Activated naive CD8-positive, alpha-beta T cell treated with anti-CD3 and anti-CD28 coated beads, Interleukin-2, amount 50 U/mL, for 24 hours (primary cell): Measurements from ENCODE around the gene DMAC2L.

Experiments
- ATAC-seq: fragments of 150-1000 bp; cut with Tn5 transposase; one replicate; pipeline ENCODE4 v1.10.0; 2021
- DNase-seq: peaks from one replicate; pipeline ENCODE4 v3.0.0; 2021
- H3K27ac Mint-ChIP-seq: one replicate; pipeline ENCODE4 v1.8.0; 2021; ENCODE audit warnings: mild to moderate bottlenecking, mixed read lengths
- H3K27me3 Mint-ChIP-seq: one replicate; pipeline ENCODE4 v1.8.0; 2021; ENCODE audit warnings: mixed read lengths
- H3K36me3 Mint-ChIP-seq: one replicate; pipeline ENCODE4 v1.8.0; 2021; ENCODE audit warnings: low read depth, mixed read lengths
- H3K4me1 Mint-ChIP-seq: one replicate; pipeline ENCODE4 v1.8.0; 2021; ENCODE audit warnings: mixed read lengths
- H3K4me3 Mint-ChIP-seq: one replicate; pipeline ENCODE4 v1.8.0; 2021; ENCODE audit warnings: mild to moderate bottlenecking, moderate library complexity, mixed read lengths
- H3K9me3 Mint-ChIP-seq: one replicate; pipeline ENCODE4 v1.8.0; 2021; ENCODE audit warnings: mixed read lengths

The DMAC2L gene

DNA sequence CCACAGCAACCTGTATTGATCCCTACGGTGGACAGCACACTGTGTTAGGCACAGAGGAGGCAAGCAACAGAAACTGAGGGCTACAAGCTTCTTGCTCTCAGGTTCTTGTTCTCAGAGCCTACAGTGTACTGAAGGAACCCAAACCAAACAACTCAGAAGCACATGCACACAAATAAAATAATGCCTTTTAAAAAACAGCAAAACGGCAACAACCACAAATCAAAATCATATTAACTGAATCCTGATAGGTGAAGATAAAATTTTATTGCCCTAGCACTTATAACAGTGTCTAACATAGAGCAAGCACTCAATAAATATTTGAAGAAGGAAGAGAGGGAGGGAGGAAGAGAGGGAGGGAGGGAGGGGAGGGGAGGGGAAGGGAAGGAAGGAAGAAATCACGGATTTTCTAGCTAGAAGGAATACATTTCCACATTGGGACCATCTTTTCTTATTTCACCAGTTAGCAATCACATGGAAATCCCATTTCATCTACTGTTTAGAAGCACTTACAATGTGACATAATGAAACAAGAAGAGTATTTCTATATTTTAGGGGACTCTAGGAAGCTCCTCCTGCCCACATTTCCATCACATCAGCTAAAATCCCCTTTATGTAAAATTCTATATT is 27.2 kb downstream of the DMAC2L start:
- Mint-ChIP-seq H3K4me3 (no peak overlapping the region), H3K27me3 (no peaks in the 10 kb centered on the region), H3K36me3 (no peaks in the 10 kb centered on the region), H3K27ac (no peak overlapping the region), H3K4me1 (peaks cover 33% of the 10 kb centered on the region), H3K9me3 (no peaks in the 10 kb centered on the region)
- DNase-seq (no peak), ATAC-seq (no peak)

GRCh38 chr14:50340045-50340444 is 27.9 kb downstream of the DMAC2L start:
- Mint-ChIP-seq H3K9me3 (no peaks in the 10 kb centered on the region), H3K36me3 (peaks cover 1% of the 10 kb centered on the region), H3K4me3 (no peak overlapping the region), H3K4me1 (peaks cover 39% of the 10 kb centered on the region), H3K27ac (no peak overlapping the region), H3K27me3 (no peaks in the 10 kb centered on the region)
- ATAC-seq (no peak), DNase-seq (no peak)

GRCh38 chr14:50340963-50341362 is 28.8 kb downstream of the DMAC2L start:
- Mint-ChIP-seq H3K4me3 (no peak overlapping the region), H3K9me3 (no peaks in the 10 kb centered on the region), H3K36me3 (peaks cover 1% of the 10 kb centered on the region), H3K4me1 (peaks cover 36% of the 10 kb centered on the region), H3K27ac (no peak overlapping the region), H3K27me3 (no peaks in the 10 kb centered on the region)
- peak; percentile 20 for DNase-seq
- ATAC-seq, result no peak

- ATAC-seq (no peak), DNase-seq (peak; percentile 53)
- peak overlapping the region; percentile 20 for H3K27ac Mint-ChIP-seq
- H3K36me3 Mint-ChIP-seq, result peaks cover 1% of the 10 kb centered on the region
- H3K9me3 Mint-ChIP-seq, result no peaks in the 10 kb centered on the region
- peaks cover 30% of the 10 kb centered on the region for H3K4me1 Mint-ChIP-seq
- H3K27me3 Mint-ChIP-seq, result no peaks in the 10 kb centered on the region
- no peak overlapping the region for H3K4me3 Mint-ChIP-seq
These were observed 30.3 kb downstream of the DMAC2L start for GRCh38 chr14:50342221-50343078.

GRCh38 chr14:50343434-50343833 is 31.3 kb downstream of the DMAC2L start:
- ATAC-seq (no peak), DNase-seq (no peak)
- no peaks in the 10 kb centered on the region for H3K9me3 Mint-ChIP-seq
- peaks cover 31% of the 10 kb centered on the region for H3K4me1 Mint-ChIP-seq
- H3K27me3 Mint-ChIP-seq, result no peaks in the 10 kb centered on the region
- H3K36me3 Mint-ChIP-seq, result peaks cover 1% of the 10 kb centered on the region
- no peak overlapping the region for H3K27ac Mint-ChIP-seq
- no peak overlapping the region for H3K4me3 Mint-ChIP-seq

GRCh38 chr14:50344116-50344775 is 32.1 kb downstream of the DMAC2L start:
- DNase-seq (peak; percentile 73), ATAC-seq (peak; percentile 99)
- peaks cover 1% of the 10 kb centered on the region for H3K36me3 Mint-ChIP-seq
- H3K4me1 Mint-ChIP-seq, result peaks cover 31% of the 10 kb centered on the region
- H3K4me3 Mint-ChIP-seq, result no peak overlapping the region
- peak overlapping the region; percentile 53 for H3K27ac Mint-ChIP-seq
- no peaks in the 10 kb centered on the region for H3K27me3 Mint-ChIP-seq
- no peaks in the 10 kb centered on the region for H3K9me3 Mint-ChIP-seq

- H3K4me1 Mint-ChIP-seq, result peaks cover 31% of the 10 kb centered on the region
- DNase-seq (no peak), ATAC-seq (no peak)
- H3K9me3 Mint-ChIP-seq, result no peaks in the 10 kb centered on the region
- no peaks in the 10 kb centered on the region for H3K27me3 Mint-ChIP-seq
- H3K36me3 Mint-ChIP-seq, result peaks cover 1% of the 10 kb centered on the region
- H3K4me3 Mint-ChIP-seq, result no peak overlapping the region
- H3K27ac Mint-ChIP-seq, result no peak overlapping the region
These were observed 32.9 kb downstream of the DMAC2L start for GRCh38 chr14:50344876-50345563.

- H3K4me3 Mint-ChIP-seq, result no peak overlapping the region
- no peaks in the 10 kb centered on the region for H3K27me3 Mint-ChIP-seq
- peaks cover 1% of the 10 kb centered on the region for H3K36me3 Mint-ChIP-seq
- no peak for ATAC-seq
- DNase-seq, result no peak
- no peak overlapping the region for H3K27ac Mint-ChIP-seq
- H3K9me3 Mint-ChIP-seq, result no peaks in the 10 kb centered on the region
- H3K4me1 Mint-ChIP-seq, result peaks cover 31% of the 10 kb centered on the region
These were observed 33.8 kb downstream of the DMAC2L start for GRCh38 chr14:50345846-50346422.

DNA sequence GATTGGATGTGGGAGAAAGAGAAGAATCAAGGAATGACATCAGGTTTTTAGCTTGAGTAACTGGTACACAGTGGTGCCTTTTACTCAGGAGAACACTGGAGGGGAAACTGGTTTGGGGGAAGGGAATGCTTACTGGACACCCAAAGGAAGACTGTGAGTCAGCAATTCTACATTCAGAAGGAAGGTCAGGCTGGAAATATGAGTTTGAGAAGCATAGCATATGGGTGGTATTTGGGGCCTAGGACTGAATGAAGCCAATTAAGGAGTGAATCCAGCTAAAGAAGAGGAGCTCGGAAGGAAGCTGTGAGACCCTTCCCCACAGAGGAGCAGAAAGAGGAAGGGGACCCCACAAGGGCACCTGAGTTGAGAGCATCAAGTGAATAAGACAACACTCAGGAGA is 35.4 kb downstream of the DMAC2L start:
- H3K27me3 Mint-ChIP-seq, result no peaks in the 10 kb centered on the region
- peaks cover 28% of the 10 kb centered on the region for H3K4me1 Mint-ChIP-seq
- H3K36me3 Mint-ChIP-seq, result peaks cover 1% of the 10 kb centered on the region
- no peak overlapping the region for H3K27ac Mint-ChIP-seq
- no peak overlapping the region for H3K4me3 Mint-ChIP-seq
- H3K9me3 Mint-ChIP-seq, result no peaks in the 10 kb centered on the region
- no peak for DNase-seq
- no peak for ATAC-seq

GRCh38 chr14:50348933-50349332 is 36.8 kb downstream of the DMAC2L start:
- Mint-ChIP-seq H3K4me3 (no peak overlapping the region), H3K27me3 (no peaks in the 10 kb centered on the region), H3K9me3 (no peaks in the 10 kb centered on the region), H3K27ac (no peak overlapping the region), H3K4me1 (peaks cover 14% of the 10 kb centered on the region), H3K36me3 (peaks cover 1% of the 10 kb centered on the region)
- no peak for DNase-seq
- no peak for ATAC-seq

DNA sequence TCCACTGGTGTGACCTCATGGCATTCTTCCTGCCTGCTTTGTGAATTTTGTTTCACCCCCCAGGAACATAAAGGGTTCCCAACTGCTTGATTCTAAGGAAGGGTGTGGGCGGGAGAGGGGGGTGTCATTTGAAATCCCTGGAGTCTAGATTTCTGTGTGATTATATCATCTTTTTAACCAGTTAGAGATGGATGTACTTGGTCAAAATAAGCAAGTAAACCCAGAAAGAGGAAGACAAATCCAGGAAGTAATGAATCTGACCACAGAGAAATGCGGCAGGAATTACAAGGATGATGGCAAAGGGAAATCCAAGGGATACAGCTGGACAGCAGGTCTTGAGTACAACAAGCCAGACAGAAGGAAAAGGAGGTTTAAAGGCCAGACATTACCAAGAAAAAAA is 38.9 kb downstream of the DMAC2L start:
- Mint-ChIP-seq H3K36me3 (no peaks in the 10 kb centered on the region), H3K27ac (no peak overlapping the region), H3K9me3 (no peaks in the 10 kb centered on the region), H3K4me3 (no peak overlapping the region), H3K27me3 (no peaks in the 10 kb centered on the region), H3K4me1 (peaks cover 6% of the 10 kb centered on the region)
- DNase-seq, result no peak
- ATAC-seq, result no peak

DNA sequence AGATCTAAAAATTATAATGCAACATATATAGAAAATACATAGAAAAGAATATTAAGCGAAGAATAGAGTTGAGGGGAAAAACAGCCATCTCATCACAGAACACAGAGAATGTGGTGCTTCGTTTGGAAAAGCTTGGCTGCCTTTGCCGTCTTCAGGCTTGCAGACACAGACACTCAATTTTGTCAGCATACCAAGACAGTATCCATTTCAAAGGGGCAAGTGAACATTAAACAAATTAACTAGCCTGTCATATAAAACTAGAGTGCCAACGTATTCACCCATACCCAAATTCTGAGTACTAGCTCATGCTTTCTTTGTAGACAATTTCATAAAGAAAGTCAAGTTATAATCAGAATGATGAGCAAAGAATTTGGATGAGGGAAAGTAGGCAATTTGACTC is 40.5 kb downstream of the DMAC2L start:
- Mint-ChIP-seq H3K4me1 (peaks cover 4% of the 10 kb centered on the region), H3K36me3 (peaks cover 9% of the 10 kb centered on the region), H3K27me3 (no peaks in the 10 kb centered on the region), H3K27ac (no peak overlapping the region), H3K4me3 (no peak overlapping the region), H3K9me3 (no peaks in the 10 kb centered on the region)
- DNase-seq, result no peak
- no peak for ATAC-seq

DNA sequence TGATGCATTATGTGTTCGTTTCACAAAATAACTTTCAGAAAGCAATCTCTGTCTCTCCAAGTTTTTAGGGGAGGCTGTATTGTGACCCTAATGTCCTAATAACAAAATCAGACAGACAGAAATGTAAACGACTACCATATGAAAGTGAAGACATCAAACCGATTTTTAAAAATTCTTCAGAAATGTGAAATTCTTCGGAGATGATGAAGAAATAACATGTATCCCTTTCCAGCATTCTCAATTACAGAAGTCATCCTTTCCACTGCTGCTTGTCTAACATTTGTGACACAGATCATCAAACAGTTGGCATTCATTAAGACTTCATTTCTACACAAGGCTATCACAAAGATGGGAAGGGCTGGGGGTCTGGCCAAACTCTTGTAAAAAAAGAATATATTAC is 41.0 kb downstream of the DMAC2L start:
- Mint-ChIP-seq H3K9me3 (no peaks in the 10 kb centered on the region), H3K27ac (no peak overlapping the region), H3K4me3 (no peak overlapping the region), H3K27me3 (no peaks in the 10 kb centered on the region), H3K36me3 (peaks cover 10% of the 10 kb centered on the region), H3K4me1 (peaks cover 4% of the 10 kb centered on the region)
- DNase-seq (no peak), ATAC-seq (no peak)

GRCh38 chr14:50354527-50354926 is 42.4 kb downstream of the DMAC2L start:
- Mint-ChIP-seq H3K9me3 (no peaks in the 10 kb centered on the region), H3K27me3 (no peaks in the 10 kb centered on the region), H3K36me3 (peaks cover 13% of the 10 kb centered on the region)

More at GRCh38 chr14:50354527-50354926, 42.4 kb downstream of the DMAC2L start:
- Mint-ChIP-seq H3K4me1 (peaks cover 4% of the 10 kb centered on the region), H3K4me3 (no peak overlapping the region), H3K27ac (no peak overlapping the region)
- DNase-seq, result no peak
- no peak for ATAC-seq
